Breast epithelium (tissue), 4 donors: ENCODE measurements around the gene LSM3. TPM values are rescaled to one million over a fixed set of nuclear protein-coding genes. Genes with fewer than 3 reads are reported as not detected.

Source experiments
- DNase-seq, 2 donors: peaks; one replicate each; pipeline ENCODE4 v3.0.0-alpha.2; 2019; ENCODE audit warnings: low spot score in 2 of 2
- H3K27ac ChIP-seq, 2 donors: fragments of 200-600 bp; sonication (generic) in 1 of 2; one replicate each; pipeline ENCODE4 v1.5.1; 2016 to 2019; ENCODE audit warnings: mild to moderate bottlenecking in 1 of 2
- H3K27me3 ChIP-seq, 2 donors: fragments of 200-600 bp; sonication (generic) in 1 of 2; one replicate each; pipeline versions ENCODE4 v1.5.1 to v1.6.0; 2017 to 2019; ENCODE audit warnings: control low read depth in 1 of 2, mild to moderate bottlenecking in 1 of 2
- H3K36me3 ChIP-seq: fragments of 200-600 bp; one replicate; pipeline ENCODE4 v1.5.1; 2019
- H3K4me1 ChIP-seq, 2 donors: fragments of 200-600 bp; sonication (generic); one replicate each; pipeline ENCODE4 v1.5.1; 2016 to 2019; ENCODE audit warnings: control low read depth in 1 of 2
- H3K4me3 ChIP-seq, 3 donors: fragments of 200-600 bp; sonication (generic); 1 replicate in 2 of 3; 2 replicates in 1 of 3; pipeline ENCODE4 v1.5.1; 2016 to 2019; ENCODE audit warnings: mild to moderate bottlenecking in 3 of 3, moderate library complexity in 2 of 3
- H3K9me3 ChIP-seq, 2 donors: fragments of 200-600 bp; sonication (generic) in 1 of 2; one replicate each; pipeline ENCODE4 v1.5.1; 2016 to 2019; ENCODE audit warnings: control low read depth in 1 of 2
- CTCF ChIP-seq, 3 donors: fragments of 450-650 bp; IDR thresholded peaks; one replicate each; pipeline ENCODE4 v1.5.1; 2016 to 2017; ENCODE audit warnings: antibody characterized with exemption in 3 of 3, mild to moderate bottlenecking in 3 of 3, moderate library complexity in 3 of 3
- POLR2A ChIP-seq: fragments of 450-650 bp; IDR thresholded peaks from one replicate; pipeline ENCODE4 v1.6.1; 2016; ENCODE audit warnings: antibody characterized with exemption, mild to moderate bottlenecking, moderate library complexity
- POLR2AphosphoS5 ChIP-seq, 3 donors: sonication (generic); formaldehyde crosslinking; IDR thresholded peaks; one replicate each; pipeline ENCODE4 v1.6.1; 2017; ENCODE audit warnings: antibody characterized with exemption in 3 of 3
- intact Hi-C: fragments of 100-400 bp; cut with DNase I; formaldehyde crosslinking; loops from one replicate; pipeline ENCODE4 v1.15.1; 2023; ENCODE audit warnings: low total_unique reads
- total RNA-seq, 3 donors: library from RNA; depleted of rRNA; stranded (reverse); fragments of >200 nt; gene quantifications; one replicate each; pipeline ENCODE4 v1.1.0, GENCODE V29; 2016

LSM3 gene
- total RNA-seq, 3 donors from 2014 or later, result 10.5 to 11.5 (median 11.5) TPM

DNA sequence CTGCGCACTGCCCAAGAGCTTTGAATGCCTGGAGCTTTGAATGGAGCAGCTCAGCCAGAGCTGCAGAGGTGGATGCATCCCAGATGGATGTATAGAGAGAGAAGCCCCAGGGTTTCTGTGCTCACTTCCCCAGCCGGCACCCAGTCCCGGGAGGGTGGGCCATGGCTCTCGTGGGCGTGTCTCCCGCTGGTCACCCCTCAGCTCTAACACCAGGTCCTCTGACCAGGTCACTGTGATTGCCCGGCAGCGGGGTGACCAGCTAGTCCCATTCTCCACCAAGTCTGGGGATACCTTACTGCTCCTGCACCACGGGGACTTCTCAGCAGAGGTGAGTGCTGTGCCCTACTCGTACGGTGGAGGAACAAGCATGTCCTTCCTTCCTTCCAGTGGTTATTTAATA lies 43.0 kb upstream of the LSM3 start:
- intact Hi-C loops, result no loop called here
- no peaks in the 10 kb centered on the region for H3K27me3 ChIP-seq
- H3K4me3 ChIP-seq, result no peak overlapping the region
- H3K9me3 ChIP-seq, result no peaks in the 10 kb centered on the region
- H3K4me1 ChIP-seq, result no peaks in the 10 kb centered on the region
- no peak for DNase-seq
- peaks cover 8% of the 10 kb centered on the region for H3K36me3 ChIP-seq
- no peak overlapping the region for H3K27ac ChIP-seq
- TF ChIP-seq CTCF (IDR thresholded peaks at IDR 0.05) (no peak), POLR2AphosphoS5 (IDR thresholded peaks at IDR 0.05) (no peak), POLR2A (no peak)

DNA sequence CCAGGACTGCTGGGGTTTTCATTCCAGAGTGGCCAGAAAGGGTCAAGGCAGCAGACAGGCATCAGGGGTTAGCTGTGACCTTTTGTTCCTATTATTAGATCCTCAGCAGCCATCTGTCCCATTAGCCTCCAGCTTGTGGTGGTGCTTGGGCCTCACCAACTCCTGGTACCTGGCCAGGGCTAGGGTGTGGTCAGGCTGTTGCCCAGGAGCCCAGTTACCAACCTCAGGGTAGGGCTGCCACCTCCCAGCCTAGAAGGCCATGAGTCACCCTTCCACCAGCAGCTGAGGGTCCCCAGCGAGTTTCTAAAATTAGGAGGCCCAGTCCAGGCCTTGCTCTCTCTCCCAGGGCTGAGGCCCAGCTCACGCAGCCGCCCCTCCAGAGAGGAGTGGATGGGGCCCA lies 41.6 kb upstream of the LSM3 start:
- Histone ChIP-seq H3K4me3 (no peak overlapping the region), H3K36me3 (peaks cover 8% of the 10 kb centered on the region), H3K4me1 (no peaks in the 10 kb centered on the region), H3K27me3 (no peaks in the 10 kb centered on the region), H3K27ac (no peak overlapping the region), H3K9me3 (no peaks in the 10 kb centered on the region)
- DNase-seq, result no peak
- TF ChIP-seq POLR2AphosphoS5 (IDR thresholded peaks at IDR 0.05), result no peak
- no peak for TF ChIP-seq POLR2A
- no peak for TF ChIP-seq CTCF (IDR thresholded peaks at IDR 0.05)
- intact Hi-C loops, result no loop called here

DNA sequence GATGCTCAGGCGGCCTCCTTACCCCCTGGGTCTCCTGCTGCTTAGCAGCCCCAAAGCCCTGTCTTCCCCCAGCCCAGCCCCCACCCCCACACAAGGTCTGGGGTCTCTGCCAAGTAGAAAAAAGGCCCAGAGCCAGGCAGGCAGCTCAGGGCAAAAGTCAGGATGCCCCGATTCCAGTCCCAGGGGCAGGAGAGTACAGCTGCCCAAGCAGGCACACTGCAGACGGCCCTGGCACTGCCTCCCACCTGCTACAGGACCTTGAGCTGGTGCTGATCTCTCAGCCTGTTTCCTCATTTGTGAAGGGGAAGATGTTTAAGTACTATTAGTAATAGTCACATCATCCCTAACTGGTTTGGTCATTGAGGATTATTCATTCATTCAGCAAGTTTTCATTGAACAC lies 41.2 kb upstream of the LSM3 start:
- Histone ChIP-seq H3K27ac (no peak overlapping the region), H3K9me3 (no peaks in the 10 kb centered on the region), H3K4me3 (no peak overlapping the region), H3K4me1 (no peaks in the 10 kb centered on the region), H3K27me3 (no peaks in the 10 kb centered on the region), H3K36me3 (peaks cover 8% of the 10 kb centered on the region)
- intact Hi-C loops, result no loop called here
- DNase-seq, result no peak
- TF ChIP-seq POLR2AphosphoS5 (IDR thresholded peaks at IDR 0.05) (no peak), CTCF (IDR thresholded peaks at IDR 0.05) (no peak), POLR2A (no peak)

DNA sequence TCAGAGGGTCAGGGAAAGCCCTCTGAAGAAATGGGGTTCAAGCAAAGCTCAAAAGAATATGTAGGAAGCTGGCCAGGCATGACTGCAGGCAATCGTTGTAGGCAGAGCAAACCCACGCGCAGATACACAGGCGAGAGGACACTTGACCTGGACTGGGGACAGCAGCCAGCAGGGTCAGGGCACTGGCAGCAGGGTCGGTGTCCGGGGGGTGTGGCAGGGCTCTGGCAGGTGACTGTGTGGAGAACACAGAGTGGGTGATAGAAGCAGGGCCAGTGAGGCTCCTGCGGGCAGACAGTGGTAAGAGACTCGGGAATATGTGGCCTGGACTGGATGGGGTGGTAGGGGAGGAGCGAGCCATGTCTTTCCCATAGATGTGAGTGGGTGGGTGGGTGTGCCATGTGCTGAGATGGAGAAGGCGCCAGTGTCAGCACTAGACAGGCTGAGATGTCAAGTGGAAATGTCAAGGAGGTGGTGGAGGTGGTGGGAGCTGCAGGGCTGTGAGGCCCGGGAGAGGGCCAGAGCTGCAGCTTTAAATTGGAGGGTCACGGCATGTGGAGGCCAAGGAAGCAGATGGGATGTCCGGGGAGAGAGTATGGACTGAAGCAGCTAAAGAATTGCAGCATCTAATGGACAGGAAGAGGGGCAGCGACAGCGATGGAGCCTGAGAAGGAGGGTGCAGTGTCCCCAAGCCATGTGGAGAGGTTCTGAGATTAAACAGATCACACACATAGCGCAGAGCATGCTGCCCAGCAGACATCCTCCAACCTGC lies 40.3 kb upstream of the LSM3 start:
- intact Hi-C loops, result no loop called here
- H3K27me3 ChIP-seq, result no peaks in the 10 kb centered on the region
- peaks cover 4 to 5% of the 10 kb centered on the region in 2 donors for H3K4me1 ChIP-seq
- H3K27ac ChIP-seq, result peak overlapping the region in 1 of 2 donors; percentile 41
- H3K4me3 ChIP-seq, result no peak overlapping the region
- TF ChIP-seq CTCF (IDR thresholded peaks at IDR 0.05), result no peak
- no peak for TF ChIP-seq POLR2A
- no peak for TF ChIP-seq POLR2AphosphoS5 (IDR thresholded peaks at IDR 0.05)
- H3K36me3 ChIP-seq, result peaks cover 8% of the 10 kb centered on the region
- no peak for DNase-seq
- no peaks in the 10 kb centered on the region for H3K9me3 ChIP-seq

DNA sequence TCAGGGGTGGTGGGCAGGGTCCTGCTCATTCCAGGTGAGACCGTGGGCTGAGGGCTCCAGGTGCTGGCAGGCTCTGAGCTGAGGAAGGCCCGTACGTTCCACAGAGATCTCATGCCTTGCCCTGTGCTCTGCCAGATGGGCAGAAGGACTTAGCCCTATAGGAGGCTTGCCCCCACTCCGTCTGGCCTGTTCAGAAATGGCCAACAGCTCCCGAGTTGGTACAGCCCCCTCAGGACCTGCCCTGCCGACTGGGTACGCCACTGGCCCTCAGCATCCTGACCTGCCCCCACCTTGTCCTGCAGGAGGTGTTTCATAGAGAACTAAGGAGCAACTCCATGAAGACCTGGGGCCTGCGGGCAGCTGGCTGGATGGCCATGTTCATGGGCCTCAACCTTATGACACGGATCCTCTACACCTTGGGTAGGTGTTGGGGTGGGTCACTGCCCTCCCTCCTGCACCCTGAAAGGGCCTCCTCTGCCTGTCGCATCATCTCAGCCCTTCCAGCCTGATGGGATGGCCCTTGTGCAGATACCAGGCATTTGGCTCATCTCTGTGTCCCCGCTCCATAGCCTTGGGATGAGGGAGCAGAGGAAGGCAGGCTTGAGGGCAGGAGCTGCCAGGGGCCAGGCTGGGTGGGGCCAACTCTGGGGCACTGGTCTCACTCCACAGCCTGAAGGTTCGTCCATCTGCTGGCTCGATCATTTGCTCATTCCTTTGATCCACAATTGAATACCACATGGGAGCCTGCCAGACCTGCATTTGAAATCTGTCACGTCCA lies 39.5 kb upstream of the LSM3 start:
- Histone ChIP-seq H3K36me3 (peaks cover under 1% of the 10 kb centered on the region), H3K4me3 (no peak overlapping the region), H3K4me1 (peaks cover 8% of the 10 kb centered on the region in 2 donors), H3K9me3 (no peaks in the 10 kb centered on the region), H3K27ac (peak overlapping the region in 1 of 2 donors; percentile 32), H3K27me3 (no peaks in the 10 kb centered on the region)
- intact Hi-C loops, result no loop called here
- TF ChIP-seq CTCF (IDR thresholded peaks at IDR 0.05), result no peak
- no peak for TF ChIP-seq POLR2AphosphoS5 (IDR thresholded peaks at IDR 0.05)
- TF ChIP-seq POLR2A, result no peak
- DNase-seq, result no peak
